AG10803 (cell line): ENCODE data around the gene TMCC2.
A peak's percentile ranks its signal among the peaks of the same experiment; 100 is the strongest.

ENCODE experiments used
- DNase-seq: peaks from one replicate; pipeline ENCODE4 v3.0.0; 2010; ENCODE audit warnings: low read depth
- H3K4me3 ChIP-seq: 2 replicates; pipeline ENCODE4 v1.5.1; 2011; ENCODE audit warnings: mild to moderate bottlenecking, low read length, control low read depth
- TF ChIP-seq, protein P1 (sequence below): conservative IDR thresholded peaks from 2 replicates; pipeline ENCODE4 v1.5.1; 2011; ENCODE audit warnings: mild to moderate bottlenecking, low read length, control low read depth, inconsistent platforms

The TMCC2 gene

DNA sequence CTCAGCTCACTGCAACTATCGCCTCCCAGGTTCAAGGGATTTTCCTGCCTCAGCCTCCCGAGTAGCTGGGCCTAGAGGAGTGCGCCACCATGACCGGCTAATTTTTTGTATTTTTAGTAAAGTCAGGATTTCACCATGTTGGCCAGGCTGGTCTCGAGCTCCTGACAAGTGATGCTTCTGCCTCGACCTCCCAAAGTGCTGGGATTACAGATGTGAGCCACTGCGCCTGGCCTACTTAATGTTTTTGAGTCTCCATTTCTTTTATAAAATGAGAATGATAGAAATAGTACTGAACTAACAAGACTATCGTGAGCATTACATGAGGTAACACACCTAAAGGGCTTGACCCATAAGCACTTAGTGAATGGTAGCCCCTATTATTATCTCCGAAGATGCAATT, 72.4 kb downstream of the TMCC2 start:
- TF ChIP-seq, protein P1, sequence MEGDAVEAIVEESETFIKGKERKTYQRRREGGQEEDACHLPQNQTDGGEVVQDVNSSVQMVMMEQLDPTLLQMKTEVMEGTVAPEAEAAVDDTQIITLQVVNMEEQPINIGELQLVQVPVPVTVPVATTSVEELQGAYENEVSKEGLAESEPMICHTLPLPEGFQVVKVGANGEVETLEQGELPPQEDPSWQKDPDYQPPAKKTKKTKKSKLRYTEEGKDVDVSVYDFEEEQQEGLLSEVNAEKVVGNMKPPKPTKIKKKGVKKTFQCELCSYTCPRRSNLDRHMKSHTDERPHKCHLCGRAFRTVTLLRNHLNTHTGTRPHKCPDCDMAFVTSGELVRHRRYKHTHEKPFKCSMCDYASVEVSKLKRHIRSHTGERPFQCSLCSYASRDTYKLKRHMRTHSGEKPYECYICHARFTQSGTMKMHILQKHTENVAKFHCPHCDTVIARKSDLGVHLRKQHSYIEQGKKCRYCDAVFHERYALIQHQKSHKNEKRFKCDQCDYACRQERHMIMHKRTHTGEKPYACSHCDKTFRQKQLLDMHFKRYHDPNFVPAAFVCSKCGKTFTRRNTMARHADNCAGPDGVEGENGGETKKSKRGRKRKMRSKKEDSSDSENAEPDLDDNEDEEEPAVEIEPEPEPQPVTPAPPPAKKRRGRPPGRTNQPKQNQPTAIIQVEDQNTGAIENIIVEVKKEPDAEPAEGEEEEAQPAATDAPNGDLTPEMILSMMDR, result no peak
- DNase-seq, result no peak
- H3K4me3 ChIP-seq, result no peak overlapping the region

GRCh38 chr1:205301205-205301821, 73.6 kb downstream of the TMCC2 start:
- TF ChIP-seq, protein P1, result no peak
- peak; percentile 97 for DNase-seq
- H3K4me3 ChIP-seq, result no peak overlapping the region; the same call in 1 of the 2 replicates

- H3K4me3 ChIP-seq, result no peak overlapping the region
- peak; percentile 54 for DNase-seq
- TF ChIP-seq, protein P1, result no peak
These were observed 74.3 kb downstream of the TMCC2 start for GRCh38 chr1:205301842-205302588.

GRCh38 chr1:205303247-205303888, 75.6 kb downstream of the TMCC2 start:
- DNase-seq, result no peak
- TF ChIP-seq, protein P1, result no peak
- H3K4me3 ChIP-seq, result no peak overlapping the region

GRCh38 chr1:205304046-205304694, 76.4 kb downstream of the TMCC2 start:
- no peak for DNase-seq
- H3K4me3 ChIP-seq, result no peak overlapping the region
- TF ChIP-seq, protein P1, result no peak

DNA sequence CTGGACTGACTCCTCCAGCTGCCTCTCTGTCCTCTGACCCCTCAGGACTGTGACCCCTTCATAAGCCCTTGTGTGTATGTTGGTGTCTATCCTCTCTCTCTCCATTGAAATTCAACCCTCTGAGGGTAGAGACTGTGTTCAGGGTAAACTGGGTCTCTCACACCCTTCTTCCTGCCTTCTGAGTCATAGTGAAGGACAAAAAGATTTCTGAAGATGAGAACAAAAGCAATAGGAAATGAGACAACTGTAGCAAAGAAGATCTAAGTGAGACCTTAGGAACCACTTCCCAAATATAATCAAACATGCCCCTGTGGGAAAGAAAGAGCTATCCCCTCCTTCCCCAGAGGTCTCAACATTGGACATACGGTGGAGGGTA, 76.9 kb downstream of the TMCC2 start:
- DNase-seq, result no peak
- TF ChIP-seq, protein P1, result no peak
- no peak overlapping the region for H3K4me3 ChIP-seq
